ENCODE measurements around the gene SLC27A2. TPM values are rescaled to one million over a fixed set of nuclear protein-coding genes. Genes with fewer than 3 reads are reported as not detected.

Gene SLC27A2
- total RNA-seq, 3 donors from 2014 or later (not counting 1 experiment from before 2014, with no cell fraction given) = 0.47 to 2.7 (median 0.50) TPM

DNA sequence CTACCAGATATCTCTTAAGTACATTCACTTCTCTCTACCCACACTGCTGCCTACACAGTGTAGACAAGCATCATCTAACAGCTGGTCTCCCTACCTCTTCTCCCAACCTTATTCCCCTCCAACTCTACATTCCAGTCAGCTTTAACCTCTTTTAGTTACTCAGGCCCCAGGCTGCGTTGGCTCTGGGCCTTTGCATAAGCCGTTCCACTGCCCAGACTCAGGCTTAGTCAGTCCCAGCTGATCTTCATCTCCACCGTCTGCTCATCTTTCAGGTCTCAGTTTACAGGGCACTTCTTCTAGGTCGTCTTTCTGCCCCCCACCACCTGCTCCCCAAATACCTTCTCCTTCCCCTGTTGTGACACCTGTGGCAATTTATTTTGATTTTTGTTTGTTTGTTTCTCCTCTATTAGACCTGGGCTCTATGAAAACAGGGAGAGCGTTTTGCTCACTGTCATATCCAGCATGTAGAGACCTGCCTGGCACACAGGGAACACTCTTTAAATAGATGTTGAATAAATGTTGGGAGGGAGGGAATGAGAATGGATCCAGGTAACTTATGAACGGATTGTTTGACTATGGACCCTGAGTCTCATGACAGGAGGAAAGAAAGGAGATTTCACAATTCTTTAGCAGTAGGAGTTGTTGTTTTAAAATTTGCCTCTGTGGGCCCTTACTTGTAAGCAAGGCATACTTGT is 11.1 kb downstream of the SLC27A2 start:
- intact Hi-C loops (cut with micrococcal nuclease) = no loop called here
- H3K4me3 Mint-ChIP-seq = no peak overlapping the region
- TF ChIP-seq CTCF (IDR thresholded peaks at IDR 0.05) = no peak
- H3K36me3 ChIP-seq (ENCODE audit: control insufficient read depth, insufficient read depth, low read length) = no peaks in the 10 kb centered on the region
- no peaks in the 10 kb centered on the region for H3K36me3 Mint-ChIP-seq
- ATAC-seq (no peak), DNase-seq (no peak)
- H3K27ac ChIP-seq (ENCODE audit: low read length) = no peak overlapping the region
- H3K4me1 ChIP-seq (ENCODE audit: control insufficient read depth, insufficient read depth, low read length) = no peaks in the 10 kb centered on the region
- no peak overlapping the region for H3K4me3 ChIP-seq (ENCODE audit: low read length)
- H3K4me1 Mint-ChIP-seq = no peaks in the 10 kb centered on the region
- no peaks in the 10 kb centered on the region for H3K9me3 Mint-ChIP-seq
- no peaks in the 10 kb centered on the region for H3K27me3 Mint-ChIP-seq (ENCODE audit: low read depth in 2 of 2)
- no peaks in the 10 kb centered on the region for H3K27me3 ChIP-seq (ENCODE audit: control insufficient read depth, insufficient read depth, low read length)
- 95% methylated on average over 6 of the region's 6 CpGs for WGBS (ENCODE audit: insufficient coverage)
- no peak overlapping the region for H3K27ac Mint-ChIP-seq
- no peaks in the 10 kb centered on the region for H3K9me3 ChIP-seq (ENCODE audit: control insufficient read depth, insufficient read depth, low read length)

DNA sequence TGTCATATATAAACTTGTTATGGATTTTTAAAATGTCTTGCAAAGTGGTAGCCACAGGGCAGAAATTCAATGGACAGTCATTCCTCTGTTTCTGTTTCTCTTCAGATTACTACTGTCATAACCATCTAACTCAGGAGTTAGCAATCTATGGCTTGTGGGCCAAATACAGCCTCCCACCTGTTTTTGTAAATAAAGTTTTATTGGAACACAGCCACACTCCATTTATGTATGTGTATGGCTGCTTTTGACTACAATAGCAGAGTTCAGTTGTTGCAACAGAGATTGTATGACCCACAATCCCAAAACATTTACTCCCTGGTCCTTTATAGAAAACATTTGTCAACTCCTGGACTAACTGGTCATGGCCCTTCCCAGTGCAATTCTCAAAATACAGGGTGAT is 20.0 kb downstream of the SLC27A2 start:
- no peaks in the 10 kb centered on the region for H3K4me1 Mint-ChIP-seq
- Histone ChIP-seq H3K9me3 (ENCODE audit: control insufficient read depth, insufficient read depth, low read length) (no peaks in the 10 kb centered on the region), H3K4me1 (ENCODE audit: control insufficient read depth, insufficient read depth, low read length) (no peaks in the 10 kb centered on the region), H3K36me3 (ENCODE audit: control insufficient read depth, insufficient read depth, low read length) (no peaks in the 10 kb centered on the region), H3K4me3 (ENCODE audit: low read length) (no peak overlapping the region), H3K27ac (ENCODE audit: low read length) (no peak overlapping the region), H3K27me3 (ENCODE audit: control insufficient read depth, insufficient read depth, low read length) (no peaks in the 10 kb centered on the region)
- no peak for TF ChIP-seq CTCF (IDR thresholded peaks at IDR 0.05)
- no peak overlapping the region for H3K27ac Mint-ChIP-seq
- ATAC-seq (no peak), DNase-seq (no peak)
- no peaks in the 10 kb centered on the region for H3K9me3 Mint-ChIP-seq
- intact Hi-C loops (cut with micrococcal nuclease) = no loop called here
- no peaks in the 10 kb centered on the region for H3K36me3 Mint-ChIP-seq
- no peak overlapping the region for H3K4me3 Mint-ChIP-seq
- H3K27me3 Mint-ChIP-seq (ENCODE audit: low read depth in 2 of 2) = no peaks in the 10 kb centered on the region

GRCh38 chr15:50206020-50206419 is 24.0 kb downstream of the SLC27A2 start:
- no peak overlapping the region for H3K27ac ChIP-seq (ENCODE audit: low read length)
- Mint-ChIP-seq H3K4me1 (no peaks in the 10 kb centered on the region), H3K27me3 (ENCODE audit: low read depth in 2 of 2) (no peaks in the 10 kb centered on the region), H3K36me3 (no peaks in the 10 kb centered on the region), H3K27ac (no peak overlapping the region), H3K9me3 (no peaks in the 10 kb centered on the region), H3K4me3 (no peak overlapping the region)
- 93% methylated on average over 5 of the region's 5 CpGs for WGBS (ENCODE audit: insufficient coverage)
- H3K4me3 ChIP-seq (ENCODE audit: low read length) = no peak overlapping the region
- H3K36me3 ChIP-seq (ENCODE audit: control insufficient read depth, insufficient read depth, low read length) = no peaks in the 10 kb centered on the region
- no peak for ATAC-seq
- H3K9me3 ChIP-seq (ENCODE audit: control insufficient read depth, insufficient read depth, low read length) = no peaks in the 10 kb centered on the region
- intact Hi-C loops (cut with micrococcal nuclease) = no loop called here
- DNase-seq = no peak
- TF ChIP-seq CTCF (IDR thresholded peaks at IDR 0.05) = no peak
- H3K4me1 ChIP-seq (ENCODE audit: control insufficient read depth, insufficient read depth, low read length) = no peaks in the 10 kb centered on the region
- H3K27me3 ChIP-seq (ENCODE audit: control insufficient read depth, insufficient read depth, low read length) = no peaks in the 10 kb centered on the region

- no peaks in the 10 kb centered on the region for H3K36me3 ChIP-seq (ENCODE audit: control insufficient read depth, insufficient read depth, low read length)
- Mint-ChIP-seq H3K27me3 (ENCODE audit: low read depth in 2 of 2) (no peaks in the 10 kb centered on the region), H3K27ac (no peak overlapping the region), H3K4me1 (no peaks in the 10 kb centered on the region), H3K36me3 (peaks cover 8% of the 10 kb centered on the region), H3K9me3 (peaks cover 3 to 9% of the 10 kb centered on the region in 2 donors), H3K4me3 (no peak overlapping the region)
- WGBS (ENCODE audit: insufficient coverage) = 100% methylated on average over 3 of the region's 4 CpGs
- H3K9me3 ChIP-seq (ENCODE audit: control insufficient read depth, insufficient read depth, low read length) = no peaks in the 10 kb centered on the region
- H3K27ac ChIP-seq (ENCODE audit: low read length) = no peak overlapping the region
- no peak for DNase-seq
- H3K4me1 ChIP-seq (ENCODE audit: control insufficient read depth, insufficient read depth, low read length) = no peaks in the 10 kb centered on the region
- ATAC-seq = no peak
- no peak overlapping the region for H3K4me3 ChIP-seq (ENCODE audit: low read length)
- intact Hi-C loops (cut with micrococcal nuclease) = no loop called here
- no peaks in the 10 kb centered on the region for H3K27me3 ChIP-seq (ENCODE audit: control insufficient read depth, insufficient read depth, low read length)
- TF ChIP-seq CTCF (IDR thresholded peaks at IDR 0.05) = no peak
Observed at GRCh38 chr15:50209809-50210208, 27.8 kb downstream of the SLC27A2 start.
